ENCODE data around the gene SESN1. TPM values are rescaled to one million over a fixed set of nuclear protein-coding genes. Genes with fewer than 3 reads are reported as not detected.

Gene SESN1
- total RNA-seq, 1 donor from 2014 or later, result 23.6 TPM

DNA sequence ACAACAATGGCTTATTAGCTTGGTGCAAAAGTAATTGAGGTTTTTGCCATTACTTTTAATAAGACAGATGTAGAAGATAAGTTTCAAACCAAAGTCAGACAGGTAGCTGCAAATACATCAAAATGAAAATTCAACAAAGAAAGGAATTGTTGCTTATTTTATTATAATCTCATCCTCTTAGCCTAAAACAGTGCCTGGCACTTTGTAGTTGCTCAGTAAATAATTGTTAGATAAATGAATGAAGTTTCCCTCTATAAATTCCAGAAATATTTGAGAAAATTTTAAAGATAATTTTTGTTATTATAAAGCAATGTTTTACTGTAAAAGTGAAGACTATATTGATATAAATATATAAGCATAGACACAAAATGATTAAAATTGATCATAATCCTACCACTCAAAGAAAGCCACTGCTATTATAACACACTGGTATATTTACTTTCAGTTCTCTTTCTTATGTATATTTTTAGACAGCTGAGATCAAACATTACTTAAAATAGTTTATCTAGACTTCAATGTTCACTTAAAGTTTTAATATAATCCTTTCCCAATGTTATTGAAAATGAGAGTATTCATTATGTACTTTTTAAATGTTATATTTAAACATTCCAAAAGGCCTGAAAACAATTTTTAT is 42.5 kb downstream of the SESN1 start:
- no peaks in the 10 kb centered on the region for H3K4me1 Mint-ChIP-seq (ENCODE audit: unreplicated experiment)
- H3K36me3 Mint-ChIP-seq (ENCODE audit: low read depth, unreplicated experiment), result peaks cover 5% of the 10 kb centered on the region
- no peaks in the 10 kb centered on the region for H3K9me3 Mint-ChIP-seq (ENCODE audit: unreplicated experiment)
- H3K4me3 Mint-ChIP-seq (ENCODE audit: unreplicated experiment), result no peak overlapping the region
- TF ChIP-seq, protein P1, sequence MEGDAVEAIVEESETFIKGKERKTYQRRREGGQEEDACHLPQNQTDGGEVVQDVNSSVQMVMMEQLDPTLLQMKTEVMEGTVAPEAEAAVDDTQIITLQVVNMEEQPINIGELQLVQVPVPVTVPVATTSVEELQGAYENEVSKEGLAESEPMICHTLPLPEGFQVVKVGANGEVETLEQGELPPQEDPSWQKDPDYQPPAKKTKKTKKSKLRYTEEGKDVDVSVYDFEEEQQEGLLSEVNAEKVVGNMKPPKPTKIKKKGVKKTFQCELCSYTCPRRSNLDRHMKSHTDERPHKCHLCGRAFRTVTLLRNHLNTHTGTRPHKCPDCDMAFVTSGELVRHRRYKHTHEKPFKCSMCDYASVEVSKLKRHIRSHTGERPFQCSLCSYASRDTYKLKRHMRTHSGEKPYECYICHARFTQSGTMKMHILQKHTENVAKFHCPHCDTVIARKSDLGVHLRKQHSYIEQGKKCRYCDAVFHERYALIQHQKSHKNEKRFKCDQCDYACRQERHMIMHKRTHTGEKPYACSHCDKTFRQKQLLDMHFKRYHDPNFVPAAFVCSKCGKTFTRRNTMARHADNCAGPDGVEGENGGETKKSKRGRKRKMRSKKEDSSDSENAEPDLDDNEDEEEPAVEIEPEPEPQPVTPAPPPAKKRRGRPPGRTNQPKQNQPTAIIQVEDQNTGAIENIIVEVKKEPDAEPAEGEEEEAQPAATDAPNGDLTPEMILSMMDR (IDR thresholded peaks at IDR 0.05; ENCODE audit: unreplicated experiment), result no peak
- no peak overlapping the region for H3K27ac Mint-ChIP-seq (ENCODE audit: unreplicated experiment)
- no peaks in the 10 kb centered on the region for H3K27me3 Mint-ChIP-seq (ENCODE audit: unreplicated experiment)
- no peak for DNase-seq (ENCODE audit: low spot score)

DNA sequence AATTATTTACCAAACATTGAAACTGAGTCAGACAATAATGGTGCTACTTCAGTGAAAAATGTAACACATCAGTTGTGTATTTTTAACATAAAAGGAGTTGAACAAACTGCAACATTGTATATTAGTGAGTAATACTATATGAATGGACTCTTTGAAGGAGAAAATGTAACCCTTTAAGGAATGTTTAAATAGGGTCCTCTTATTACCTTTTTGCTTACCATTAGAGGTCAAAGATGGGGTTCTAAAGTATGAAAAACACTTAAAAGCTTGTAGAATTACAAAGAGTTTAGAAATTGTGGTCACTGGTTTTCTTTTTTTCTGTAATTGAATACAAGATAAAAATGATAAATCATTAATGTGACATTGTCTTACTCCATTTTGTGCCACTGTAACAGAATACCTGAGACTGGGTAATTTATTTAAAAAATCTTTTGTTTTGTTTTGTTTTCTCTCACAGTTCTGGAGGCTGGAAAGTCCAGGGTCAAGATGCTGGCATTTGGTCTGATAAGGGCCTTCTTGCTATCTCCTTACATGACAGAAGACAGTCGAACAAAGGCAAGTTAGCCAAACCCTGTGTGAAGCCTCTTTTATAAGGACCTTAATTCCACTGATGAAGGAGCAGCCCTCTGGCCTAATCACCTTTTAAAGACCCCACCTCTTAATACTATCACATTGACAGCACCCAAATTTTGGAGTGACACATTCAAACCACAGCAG is 43.2 kb downstream of the SESN1 start:
- no peaks in the 10 kb centered on the region for H3K9me3 Mint-ChIP-seq (ENCODE audit: unreplicated experiment)
- no peak overlapping the region for H3K27ac Mint-ChIP-seq (ENCODE audit: unreplicated experiment)
- H3K4me3 Mint-ChIP-seq (ENCODE audit: unreplicated experiment), result no peak overlapping the region
- TF ChIP-seq, protein P1 (IDR thresholded peaks at IDR 0.05; ENCODE audit: unreplicated experiment), result no peak
- H3K4me1 Mint-ChIP-seq (ENCODE audit: unreplicated experiment), result no peaks in the 10 kb centered on the region
- no peaks in the 10 kb centered on the region for H3K27me3 Mint-ChIP-seq (ENCODE audit: unreplicated experiment)
- no peak for DNase-seq (ENCODE audit: low spot score)
- peaks cover 5% of the 10 kb centered on the region for H3K36me3 Mint-ChIP-seq (ENCODE audit: low read depth, unreplicated experiment)

DNA sequence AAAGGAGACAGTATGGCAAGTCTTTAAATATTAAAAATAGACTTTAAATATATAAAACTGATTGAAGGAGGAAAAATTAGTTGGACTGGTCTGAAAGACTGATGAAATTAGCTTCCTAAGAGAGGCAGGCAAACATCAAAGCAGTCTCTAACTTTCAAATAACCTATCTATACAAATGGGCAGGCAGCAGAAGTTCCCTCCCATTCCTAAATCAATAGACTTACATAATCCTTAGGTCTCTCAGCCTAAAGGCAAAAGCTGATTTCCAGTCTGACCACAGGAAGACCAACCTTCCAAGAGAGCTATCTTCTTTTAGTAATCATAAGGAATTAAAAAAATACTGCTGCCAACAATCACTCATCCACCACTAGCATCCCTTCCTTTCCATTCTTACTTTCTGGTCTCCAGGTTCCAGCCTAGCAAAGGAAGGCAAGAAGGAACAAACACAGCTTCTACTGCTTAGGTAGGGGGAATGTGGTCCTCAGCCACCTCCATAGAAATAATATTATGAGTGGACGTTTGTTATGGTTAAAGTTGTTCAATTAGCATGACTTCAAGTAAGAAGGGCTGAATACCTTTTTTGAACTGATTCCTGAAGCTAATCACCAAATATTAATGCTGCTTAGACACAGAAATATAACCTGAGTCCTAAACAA is 44.1 kb downstream of the SESN1 start:
- peaks cover 2% of the 10 kb centered on the region for H3K27me3 Mint-ChIP-seq (ENCODE audit: unreplicated experiment)
- DNase-seq (ENCODE audit: low spot score), result no peak
- peaks cover 5% of the 10 kb centered on the region for H3K36me3 Mint-ChIP-seq (ENCODE audit: low read depth, unreplicated experiment)
- no peaks in the 10 kb centered on the region for H3K9me3 Mint-ChIP-seq (ENCODE audit: unreplicated experiment)
- H3K4me1 Mint-ChIP-seq (ENCODE audit: unreplicated experiment), result no peaks in the 10 kb centered on the region
- H3K4me3 Mint-ChIP-seq (ENCODE audit: unreplicated experiment), result no peak overlapping the region
- TF ChIP-seq, protein P1 (IDR thresholded peaks at IDR 0.05; ENCODE audit: unreplicated experiment), result no peak
- no peak overlapping the region for H3K27ac Mint-ChIP-seq (ENCODE audit: unreplicated experiment)

DNA sequence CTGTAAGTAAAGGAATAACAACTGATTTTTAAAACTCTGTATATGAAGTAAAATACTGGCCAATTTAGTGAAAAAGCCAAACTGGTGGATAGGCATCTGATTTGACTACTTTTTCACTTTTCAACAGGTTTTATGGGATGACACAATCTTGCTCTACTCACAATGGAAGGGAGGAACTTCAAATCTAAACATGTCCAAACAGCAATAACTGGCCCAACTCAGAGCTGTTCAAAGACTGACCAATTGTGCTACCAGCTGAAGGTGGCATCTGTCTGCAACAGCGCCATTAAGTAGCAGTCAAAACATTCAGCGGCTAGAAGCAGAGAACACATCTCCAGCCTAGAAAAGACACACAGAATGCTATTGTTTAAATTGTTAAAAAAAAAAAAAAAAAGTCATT is 44.6 kb downstream of the SESN1 start:
- Mint-ChIP-seq H3K9me3 (ENCODE audit: unreplicated experiment) (no peaks in the 10 kb centered on the region), H3K4me1 (ENCODE audit: unreplicated experiment) (no peaks in the 10 kb centered on the region), H3K36me3 (ENCODE audit: low read depth, unreplicated experiment) (peaks cover 5% of the 10 kb centered on the region), H3K27me3 (ENCODE audit: unreplicated experiment) (peaks cover 7% of the 10 kb centered on the region), H3K4me3 (ENCODE audit: unreplicated experiment) (no peak overlapping the region), H3K27ac (ENCODE audit: unreplicated experiment) (no peak overlapping the region)
- DNase-seq (ENCODE audit: low spot score), result no peak
- TF ChIP-seq, protein P1 (IDR thresholded peaks at IDR 0.05; ENCODE audit: unreplicated experiment), result no peak

Data from endothelial cell (in vitro differentiated cells).